AG10803 (cell line): ENCODE measurements around the gene CEP112.

Source experiments
- DNase-seq: peaks from one replicate; pipeline ENCODE4 v3.0.0; 2010; ENCODE audit warnings: low read depth
- H3K4me3 ChIP-seq: 2 replicates; pipeline ENCODE4 v1.5.1; 2011; ENCODE audit warnings: mild to moderate bottlenecking, low read length, control low read depth
- CTCF ChIP-seq: conservative IDR thresholded peaks from 2 replicates; pipeline ENCODE4 v1.5.1; 2011; ENCODE audit warnings: mild to moderate bottlenecking, low read length, control low read depth, inconsistent platforms

Gene CEP112

GRCh38 chr17:65799869-65800268 lies 392.1 kb downstream of the CEP112 start:
- no peak for TF ChIP-seq CTCF
- no peak overlapping the region for H3K4me3 ChIP-seq
- no peak for DNase-seq

- no peak for TF ChIP-seq CTCF
- DNase-seq: no peak
- H3K4me3 ChIP-seq: no peak overlapping the region
Measured at GRCh38 chr17:65799454-65799853, 392.5 kb downstream of the CEP112 start.

GRCh38 chr17:65797809-65798208 lies 394.1 kb downstream of the CEP112 start:
- no peak; the same call in 1 of the 2 replicates for TF ChIP-seq CTCF
- H3K4me3 ChIP-seq: no peak overlapping the region
- no peak for DNase-seq

GRCh38 chr17:65797101-65797500 lies 394.8 kb downstream of the CEP112 start:
- no peak overlapping the region for H3K4me3 ChIP-seq
- no peak for TF ChIP-seq CTCF
- no peak for DNase-seq

GRCh38 chr17:65794572-65794971 lies 397.4 kb downstream of the CEP112 start:
- peak; percentile 60 for TF ChIP-seq CTCF
- peak; percentile 11 for DNase-seq

GRCh38 chr17:65790241-65790640 lies 401.7 kb downstream of the CEP112 start:
- no peak for TF ChIP-seq CTCF
- H3K4me3 ChIP-seq: no peak overlapping the region
- DNase-seq: no peak

More at GRCh38 chr17:65794572-65794971, 397.4 kb downstream of the CEP112 start:
- H3K4me3 ChIP-seq: no peak overlapping the region

- no peak for TF ChIP-seq CTCF
- no peak for DNase-seq
- no peak overlapping the region for H3K4me3 ChIP-seq
Measured at GRCh38 chr17:65787503-65787902, 404.4 kb downstream of the CEP112 start.
